Activated CD4-positive, CD25-positive, alpha-beta regulatory T cell (primary cell): ENCODE results near the gene SH3BP4.

ENCODE experiments used
- DNase-seq, 4 experiments: peaks; one replicate each; lab custom pipeline; 2025; lab: John Stamatoyannopoulos, UW

Gene SH3BP4

DNA sequence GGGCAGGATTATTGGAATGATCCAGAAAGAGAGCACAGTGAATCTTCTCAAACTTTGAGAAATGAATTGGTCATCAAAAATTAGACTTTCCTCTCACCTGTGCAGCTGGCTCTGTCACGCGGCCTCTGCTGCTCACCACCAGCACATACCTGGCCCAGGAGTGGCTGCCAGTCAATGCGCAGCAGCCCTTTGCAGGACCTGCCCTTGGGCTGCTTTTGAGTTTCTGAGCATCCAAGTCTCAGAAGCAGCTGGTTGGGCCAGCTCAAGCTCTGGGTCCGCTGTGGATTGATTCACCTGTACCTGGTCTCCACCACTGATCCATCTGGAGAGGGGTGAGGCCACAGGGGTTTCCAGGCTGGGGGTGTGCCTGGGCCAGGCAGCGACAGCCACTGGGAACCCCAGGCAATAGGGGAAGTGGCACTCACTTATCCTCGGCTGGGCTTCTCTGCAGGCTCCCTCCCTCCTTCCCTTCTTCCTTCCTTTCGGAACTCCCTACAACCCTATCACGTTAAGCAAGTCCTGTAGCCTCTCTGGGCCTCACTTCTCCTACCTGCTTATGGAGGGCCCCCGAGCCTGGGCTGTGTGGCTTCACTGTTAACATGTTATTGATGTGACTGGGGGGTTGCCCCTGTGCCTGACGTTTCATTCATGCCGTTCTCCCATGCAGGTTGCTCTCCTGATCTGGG, 48.1 kb downstream of the SH3BP4 start:
- no peak for DNase-seq

DNA sequence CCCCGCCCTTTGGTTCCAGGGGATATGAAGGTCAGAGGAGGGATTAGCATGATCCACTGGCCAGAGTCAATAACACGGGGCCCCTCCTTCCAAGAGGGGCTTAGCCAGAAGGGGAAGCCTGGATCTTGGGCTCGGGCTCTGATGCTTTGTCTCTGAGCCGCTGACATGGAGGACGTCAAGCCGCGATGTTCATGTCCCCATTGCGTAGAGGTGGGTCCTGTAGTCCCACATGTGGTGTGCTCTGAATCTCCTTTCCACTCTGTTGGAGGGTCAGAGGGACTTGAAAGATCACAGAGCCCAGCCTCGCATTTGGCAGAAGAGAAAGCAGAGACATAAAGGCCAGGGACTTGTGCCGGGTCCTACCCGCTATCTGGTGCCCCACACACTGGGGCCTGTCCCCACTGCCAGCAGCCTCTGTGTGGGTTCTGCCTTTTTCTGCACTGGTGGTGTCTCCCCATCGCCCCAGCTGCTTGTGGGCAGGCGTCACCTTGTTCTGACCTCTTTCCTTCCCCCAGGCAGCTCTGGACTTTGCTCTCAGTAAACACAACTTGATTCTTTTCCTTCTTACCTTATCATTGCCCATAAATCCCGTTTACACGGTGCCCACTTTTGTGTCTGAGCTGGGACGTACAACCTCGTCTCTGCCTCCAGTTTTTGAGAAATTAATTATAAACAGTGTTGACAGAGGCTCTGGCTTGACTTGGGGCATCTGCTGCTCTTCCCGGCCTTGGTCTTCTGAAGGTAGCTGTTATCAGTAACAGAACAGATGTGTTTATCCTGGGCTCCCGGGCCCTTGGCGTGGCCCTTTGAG, 48.8 kb downstream of the SH3BP4 start:
- no peak for DNase-seq

DNA sequence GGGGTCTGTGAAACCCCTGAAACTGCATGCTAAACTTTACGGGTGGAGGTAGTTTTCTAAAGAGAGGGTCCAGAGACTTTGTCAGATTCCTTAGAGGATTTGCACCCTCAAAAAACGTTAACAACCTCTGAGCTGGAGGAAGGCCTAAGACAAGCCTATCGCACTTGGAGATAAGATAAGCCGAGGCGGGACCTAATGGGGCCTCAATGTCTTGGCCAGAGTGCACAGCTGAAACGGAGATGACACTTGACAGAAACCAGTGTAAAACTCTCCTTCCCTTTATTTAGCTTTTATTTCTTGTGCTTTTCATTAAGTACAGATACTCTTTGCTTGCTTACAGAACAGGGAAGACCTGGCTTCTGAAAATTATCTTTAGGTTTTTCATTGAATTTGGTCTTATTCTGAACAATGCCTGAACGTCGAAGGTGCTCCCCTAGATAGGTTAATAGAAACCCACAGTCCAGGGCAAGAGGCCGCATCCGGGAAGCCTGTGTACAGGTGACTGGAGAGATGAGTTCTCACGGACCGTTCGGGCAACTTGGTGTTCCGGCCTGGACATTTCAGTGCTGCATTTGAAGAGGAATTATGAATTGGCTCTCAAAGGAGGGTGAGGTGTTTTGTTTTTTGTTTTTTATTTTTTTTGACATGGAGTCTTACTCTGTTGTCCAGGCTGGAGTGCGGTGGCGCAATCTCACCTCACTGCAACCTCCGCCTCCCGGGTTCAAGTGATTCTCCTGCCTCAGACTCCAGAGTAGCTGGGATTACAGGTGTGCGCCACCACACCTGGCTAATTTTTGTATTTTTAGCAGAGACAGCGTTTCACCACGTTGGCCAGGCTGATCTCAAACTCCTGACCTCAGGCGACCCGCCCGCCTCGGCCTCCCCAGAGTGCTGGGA, 49.7 kb downstream of the SH3BP4 start:
- no peak for DNase-seq

DNA sequence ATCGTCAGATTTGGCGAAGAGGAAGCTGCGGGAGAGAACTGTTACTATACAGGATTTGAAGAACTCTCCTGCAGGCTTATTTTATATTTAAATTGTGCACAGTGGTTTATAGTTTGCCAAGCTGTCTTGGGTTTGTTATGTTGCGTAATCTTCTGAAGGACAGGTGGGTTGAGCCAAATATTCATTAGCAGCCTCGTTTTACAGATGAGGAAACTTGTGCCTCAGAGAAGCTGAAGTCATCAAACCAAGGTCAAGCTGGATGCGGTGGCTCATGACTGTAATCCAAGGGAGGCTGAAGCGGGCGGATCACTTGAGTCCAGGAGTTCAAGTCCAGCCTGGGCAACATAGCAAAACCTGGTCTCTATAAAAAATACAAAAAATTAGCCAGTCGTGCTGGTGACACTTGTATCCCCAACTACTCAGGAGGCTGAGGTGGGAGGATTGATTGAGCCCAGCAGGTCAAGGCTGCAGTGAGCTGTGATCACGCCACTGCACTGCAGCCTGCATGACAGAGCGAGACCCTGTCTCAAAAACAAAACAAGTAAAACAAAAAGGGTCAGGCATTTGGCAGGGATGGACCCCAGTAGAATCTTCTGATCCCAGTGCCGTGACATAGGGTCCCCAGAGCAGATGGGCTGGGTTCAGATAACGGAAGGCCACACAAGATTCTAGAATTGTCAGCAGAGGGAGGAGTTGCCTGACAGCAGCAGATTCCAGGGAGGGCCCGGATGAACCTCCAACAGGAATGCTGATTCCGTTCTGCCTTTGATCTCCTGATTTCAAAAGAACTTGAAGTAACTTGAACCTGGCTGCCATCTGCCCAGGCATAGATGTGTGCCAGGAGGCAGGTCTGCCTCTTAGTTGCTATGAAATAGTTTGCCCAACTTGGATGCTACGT, 50.6 kb downstream of the SH3BP4 start:
- DNase-seq: no peak

DNA sequence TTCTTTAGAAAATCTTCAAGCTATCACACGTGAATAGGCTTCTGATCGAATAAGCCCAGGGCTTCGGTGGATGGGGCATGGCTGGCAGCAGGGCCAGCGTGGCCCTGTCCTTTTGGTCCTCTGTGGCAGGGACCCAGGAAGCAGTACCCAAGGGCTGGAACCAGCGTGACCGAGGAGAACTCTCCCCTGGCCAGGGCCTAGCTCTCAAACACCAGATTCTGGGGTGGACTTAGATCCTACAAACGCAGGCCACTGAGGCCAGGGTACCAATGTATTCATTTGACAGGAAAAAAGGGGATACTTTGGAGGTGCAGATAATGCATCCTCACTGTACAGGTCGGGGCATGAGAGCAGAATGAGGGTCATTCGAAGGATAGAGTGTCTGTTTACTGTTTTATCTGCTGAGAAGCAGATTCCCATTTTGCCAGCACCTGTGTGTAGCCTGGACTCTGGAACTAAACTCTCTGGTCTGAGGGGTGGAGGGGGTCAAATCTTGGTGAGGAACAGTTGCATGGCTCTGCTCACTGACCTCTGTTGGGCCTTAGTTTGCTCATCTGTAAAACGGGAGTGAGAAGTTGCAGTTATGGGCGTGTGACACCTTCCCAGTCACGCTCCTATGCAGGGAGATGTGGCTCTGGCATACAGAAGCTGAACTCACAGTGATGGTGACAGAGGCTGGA, 51.4 kb downstream of the SH3BP4 start:
- DNase-seq: no peak

DNA sequence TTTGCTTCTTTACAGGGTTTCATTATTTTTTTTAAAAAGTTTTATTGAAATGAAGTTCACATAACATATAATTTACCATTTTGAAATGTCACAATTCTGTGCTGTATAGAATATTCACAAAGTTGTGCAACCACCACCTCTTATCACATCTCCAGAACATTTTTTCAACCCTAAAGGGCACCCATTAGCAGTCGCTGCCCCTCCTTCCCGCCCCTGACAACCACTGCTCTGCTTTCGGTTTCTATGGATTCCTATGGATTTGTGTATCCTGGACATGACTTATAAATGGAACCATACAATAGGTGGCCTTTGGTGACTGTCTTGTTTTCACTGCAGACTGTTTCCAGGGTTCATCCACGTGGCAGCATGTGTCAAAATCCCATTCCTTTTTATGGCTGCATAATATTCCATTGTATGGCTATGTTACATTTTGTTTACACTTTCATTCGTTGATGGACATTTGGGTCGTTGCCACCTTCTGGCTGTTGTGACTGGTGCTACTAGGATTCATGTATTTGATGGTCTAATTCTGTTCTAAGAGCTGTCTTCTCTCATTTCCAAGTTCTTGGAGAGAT, 52.6 kb downstream of the SH3BP4 start:
- no peak for DNase-seq

DNA sequence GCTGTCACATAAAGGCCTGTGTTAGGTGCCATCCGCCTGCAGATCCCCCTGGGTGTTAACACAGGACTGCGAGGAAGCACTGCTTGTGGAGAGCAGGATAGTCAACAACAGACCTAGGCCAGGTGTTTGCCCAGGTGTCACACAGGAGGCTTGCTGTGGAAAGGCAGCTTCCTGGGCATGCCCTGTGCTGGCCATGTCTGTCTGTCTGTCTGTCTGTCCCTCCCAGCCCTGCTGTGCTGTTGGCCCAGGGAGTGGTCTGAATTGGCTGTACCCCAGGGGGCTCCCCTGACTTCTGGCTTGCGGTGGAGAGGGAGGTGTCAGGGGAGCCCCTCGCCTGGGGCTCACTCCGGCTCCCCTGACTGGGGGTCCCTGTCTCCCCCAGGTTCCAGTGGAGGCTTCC, 53.2 kb downstream of the SH3BP4 start:
- no peak for DNase-seq

DNA sequence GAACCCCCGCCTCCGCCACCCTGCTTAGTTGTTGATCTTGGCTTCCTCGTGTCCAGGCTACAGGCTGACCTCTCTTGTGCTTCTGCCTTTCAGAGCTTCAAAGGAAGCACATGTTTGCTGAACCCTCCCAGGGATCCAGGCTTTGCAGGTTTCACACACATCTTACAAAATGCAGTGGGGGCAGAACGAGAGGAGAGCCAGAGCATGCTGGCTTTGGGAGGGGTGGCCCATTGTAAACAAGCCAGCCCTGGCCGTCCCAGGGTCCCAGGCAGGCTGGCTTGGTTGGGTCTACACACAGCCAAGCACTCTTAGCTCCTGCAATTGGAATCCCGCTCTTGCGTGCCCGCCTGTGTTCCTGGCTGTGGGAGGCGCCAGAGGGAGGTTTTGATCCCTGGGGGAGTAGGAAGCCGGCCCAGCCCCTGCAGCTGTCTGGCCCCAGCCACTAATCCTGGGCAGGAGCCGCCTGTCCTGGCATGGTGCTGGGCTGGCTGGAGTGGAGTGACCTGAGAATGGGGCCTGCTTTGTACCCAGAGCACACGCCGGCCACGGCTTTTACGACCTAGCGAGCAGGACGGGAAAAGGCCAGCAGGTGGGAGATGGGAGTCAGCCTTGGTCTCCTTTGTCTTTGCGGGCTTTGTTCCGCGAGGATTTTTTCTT, 53.9 kb downstream of the SH3BP4 start:
- no peak for DNase-seq

DNA sequence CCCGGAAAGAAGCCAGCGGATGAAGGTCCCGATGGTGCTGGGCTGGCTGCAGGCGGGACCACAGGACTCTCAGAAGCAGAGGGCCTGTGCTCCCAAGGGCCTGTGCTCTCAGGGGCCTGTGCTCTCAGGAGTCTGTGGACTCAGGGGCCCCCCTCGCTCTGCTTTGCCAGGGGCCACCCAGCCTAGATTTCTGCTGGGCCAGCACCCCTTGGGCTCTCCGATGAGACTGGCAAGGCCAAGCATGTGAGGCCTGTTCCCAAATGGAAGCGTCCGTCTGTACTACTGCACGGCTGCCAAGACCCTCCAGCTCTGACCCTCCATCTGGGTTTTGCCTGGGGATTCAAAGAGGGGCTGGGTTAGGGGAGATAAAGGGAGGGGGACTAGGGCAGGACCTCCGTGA, 54.6 kb downstream of the SH3BP4 start:
- no peak for DNase-seq

DNA sequence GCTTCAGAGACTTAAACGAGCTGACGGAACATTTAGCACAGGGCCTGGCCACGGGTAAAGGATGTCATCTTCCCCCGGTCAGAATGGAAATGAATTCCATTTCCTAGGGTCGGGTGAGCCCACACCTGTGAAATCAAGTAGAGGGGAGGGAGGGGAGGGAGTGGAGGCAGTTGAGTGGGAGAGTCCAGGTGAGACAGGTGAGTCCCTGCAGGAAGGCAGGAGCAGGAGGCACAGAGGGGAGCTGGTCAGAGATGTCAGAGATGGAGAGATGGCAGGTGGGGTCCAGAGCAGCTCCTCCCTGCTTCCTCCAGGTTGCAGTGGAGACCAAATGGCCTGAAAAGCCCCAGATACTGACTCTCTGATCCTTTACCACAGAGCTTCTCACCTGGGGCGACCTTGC, 55.2 kb downstream of the SH3BP4 start:
- DNase-seq: no peak

DNA sequence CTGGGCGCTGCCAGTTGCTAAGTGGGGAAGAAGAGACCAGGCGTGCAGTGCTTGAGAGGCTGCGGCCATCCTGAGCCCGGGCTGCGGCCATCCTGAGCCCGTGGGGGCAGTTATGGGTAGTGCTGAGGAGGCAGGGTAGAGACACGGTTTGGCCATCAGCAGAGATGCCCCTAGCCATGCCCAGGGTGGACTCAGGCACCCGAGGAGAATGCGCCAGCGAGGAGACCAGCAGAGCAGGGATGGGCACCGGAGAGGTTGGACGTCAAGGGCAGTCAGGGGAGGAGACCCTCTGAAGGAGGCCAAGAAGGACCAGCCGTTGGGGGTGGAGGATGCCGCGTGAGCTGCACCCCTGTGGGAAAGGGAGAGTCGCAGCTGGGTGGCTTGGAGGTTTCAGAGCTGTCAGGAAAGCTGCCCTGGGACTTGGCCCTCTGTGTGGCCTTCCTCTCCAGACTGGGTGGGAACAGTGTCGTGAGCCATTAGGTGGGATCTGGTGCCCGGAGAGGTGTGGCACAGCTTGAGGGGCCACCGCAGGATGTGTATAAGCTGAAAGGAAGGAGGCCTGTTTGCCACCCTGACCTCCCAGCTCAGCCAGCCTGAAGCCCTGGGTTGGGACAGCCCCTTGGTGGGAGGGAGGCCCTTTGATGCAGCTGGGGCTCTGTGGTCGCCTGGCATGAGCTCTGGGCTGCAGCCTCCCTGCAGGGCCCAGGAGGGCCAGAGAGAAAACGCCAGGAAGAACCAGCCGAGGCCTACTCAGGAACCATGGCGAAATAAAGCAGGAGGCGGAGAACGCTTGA, 56.0 kb downstream of the SH3BP4 start:
- DNase-seq: no peak

DNA sequence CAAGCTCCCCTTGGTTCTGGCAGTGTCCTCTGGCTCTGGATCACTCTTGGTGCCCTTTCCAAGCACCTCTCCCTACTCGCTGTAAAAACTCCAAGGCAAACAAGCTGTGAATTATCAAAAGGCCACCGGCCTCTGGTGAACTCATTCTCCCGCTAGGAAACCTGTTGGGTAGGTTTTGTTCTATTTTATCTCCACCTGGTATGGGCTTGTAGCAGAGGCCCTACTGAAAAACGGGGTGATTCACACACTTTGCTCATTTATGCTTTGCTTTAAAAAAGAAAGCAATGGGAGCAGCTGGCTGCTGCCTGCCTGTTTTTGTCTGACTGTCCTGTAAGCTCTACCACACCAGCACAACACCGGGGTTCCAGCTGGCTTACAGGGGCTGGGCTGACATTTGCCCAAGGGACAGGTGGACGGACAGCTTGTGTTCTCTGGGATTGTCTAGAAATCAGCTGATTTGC, 56.8 kb downstream of the SH3BP4 start:
- DNase-seq: no peak

DNA sequence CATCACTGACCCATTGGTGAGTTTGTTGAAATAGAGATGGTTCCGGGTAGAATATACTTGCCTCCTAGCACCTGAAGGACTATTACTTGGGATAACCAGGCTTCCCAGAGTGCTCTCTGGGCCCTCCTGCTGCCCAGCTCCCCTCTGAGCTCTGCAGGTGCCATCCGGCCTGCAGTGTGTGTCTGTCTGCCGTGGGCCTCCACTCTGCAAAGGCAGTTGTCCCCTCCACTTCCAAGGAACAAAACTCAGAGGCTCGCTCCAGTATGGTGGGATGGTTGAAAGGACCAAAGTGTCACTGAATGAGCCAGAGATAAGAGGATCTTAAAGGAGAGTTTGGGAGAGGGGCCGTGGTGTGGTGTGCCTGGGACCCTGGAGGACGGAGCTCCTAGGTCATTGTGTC, 57.3 kb downstream of the SH3BP4 start:
- no peak for DNase-seq

DNA sequence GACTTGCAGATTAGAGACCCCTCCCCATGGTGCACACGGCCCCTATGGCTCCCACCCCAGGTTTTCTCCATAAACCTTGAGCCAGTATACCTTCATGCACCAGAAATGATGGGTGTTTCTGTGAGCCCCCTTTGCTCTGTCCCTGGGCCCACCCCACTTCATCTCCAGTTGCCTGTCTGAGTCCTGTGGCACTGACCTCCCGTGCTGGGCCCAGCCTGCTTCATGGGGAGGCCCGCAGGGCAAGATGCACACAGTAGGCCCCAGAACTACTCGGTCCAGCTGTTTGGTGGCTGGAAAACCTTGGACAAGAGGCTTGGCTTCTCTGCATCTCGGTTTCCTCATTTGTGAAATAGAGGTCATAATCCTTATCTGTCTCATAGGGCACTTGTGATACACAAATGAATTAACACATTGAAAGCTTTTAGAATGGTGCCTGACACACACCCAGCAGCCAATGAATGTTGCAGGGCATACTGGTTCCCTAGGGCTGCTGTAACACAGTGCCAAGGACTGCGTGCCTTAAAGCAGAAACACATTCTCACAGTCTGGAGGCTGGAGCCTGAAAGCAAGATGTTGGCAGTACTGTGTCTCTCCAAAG, 58.4 kb downstream of the SH3BP4 start:
- no peak for DNase-seq

DNA sequence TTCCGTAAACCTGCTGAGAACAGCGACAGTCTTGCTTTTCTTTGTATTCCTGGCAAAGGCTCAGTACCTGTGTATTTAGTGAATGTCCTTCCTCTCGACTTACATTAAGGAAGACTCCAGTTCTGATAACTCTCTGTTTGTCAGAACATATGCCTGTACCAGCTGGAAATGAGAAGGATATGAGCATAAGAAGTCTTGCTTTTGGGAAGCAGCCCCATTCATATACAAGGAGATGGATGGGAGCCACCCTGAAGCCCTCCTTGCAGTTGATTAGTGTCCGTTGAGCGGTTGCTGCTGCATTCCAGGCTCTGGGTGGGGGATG, 59.8 kb downstream of the SH3BP4 start:
- DNase-seq: no peak

DNA sequence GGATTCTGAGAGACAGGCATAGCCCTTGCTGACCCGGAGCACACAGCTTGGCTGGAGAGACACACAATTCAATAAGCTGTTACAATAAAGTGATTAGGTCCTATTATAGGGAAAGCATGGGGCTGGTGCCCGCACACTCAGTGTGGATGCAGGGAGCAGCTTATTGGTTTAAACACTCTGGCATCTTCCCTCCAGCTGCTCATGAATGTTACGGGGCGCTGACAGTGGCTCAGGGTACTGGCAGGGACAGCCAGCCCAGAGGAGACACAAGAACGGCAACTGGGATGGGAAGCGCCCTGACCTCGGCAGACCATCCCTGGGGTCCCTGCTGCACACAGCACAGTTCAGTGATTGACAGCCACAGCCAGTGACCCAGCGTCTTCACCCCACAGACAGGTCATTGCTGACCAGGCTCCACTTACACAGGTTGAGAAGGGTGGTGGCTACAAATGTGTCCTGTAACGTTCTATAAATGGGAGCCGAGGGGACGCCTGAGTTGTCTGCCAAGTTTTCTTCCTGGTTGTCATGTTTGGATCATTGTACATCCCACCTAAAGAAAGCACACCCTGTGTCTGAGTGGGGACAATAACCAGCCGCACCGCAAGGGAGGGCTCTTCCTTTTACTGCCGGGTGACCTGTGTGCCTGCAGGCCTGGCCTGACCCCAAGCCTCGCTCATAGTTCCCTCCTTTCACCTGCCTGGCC, 60.3 kb downstream of the SH3BP4 start:
- DNase-seq: no peak

DNA sequence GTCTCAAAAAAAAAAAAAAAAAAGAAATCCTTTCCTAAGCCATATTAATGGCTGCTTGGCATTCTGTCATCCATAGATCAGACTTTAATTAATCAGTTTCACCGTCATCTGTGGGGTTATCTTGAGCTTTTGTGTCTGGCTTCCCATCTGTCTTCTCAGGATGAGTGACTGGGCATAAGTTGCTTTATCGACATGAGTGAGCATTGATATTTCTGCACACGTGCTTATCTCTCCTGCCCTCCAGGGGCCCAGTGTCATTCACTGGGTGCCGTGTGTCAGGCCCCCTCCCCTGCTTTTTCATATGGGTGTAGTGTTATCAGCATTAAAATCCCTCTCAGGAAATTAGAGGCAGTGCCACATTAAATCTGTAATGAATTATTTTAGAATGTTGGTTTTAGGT, 65.6 kb downstream of the SH3BP4 start:
- DNase-seq: no peak

DNA sequence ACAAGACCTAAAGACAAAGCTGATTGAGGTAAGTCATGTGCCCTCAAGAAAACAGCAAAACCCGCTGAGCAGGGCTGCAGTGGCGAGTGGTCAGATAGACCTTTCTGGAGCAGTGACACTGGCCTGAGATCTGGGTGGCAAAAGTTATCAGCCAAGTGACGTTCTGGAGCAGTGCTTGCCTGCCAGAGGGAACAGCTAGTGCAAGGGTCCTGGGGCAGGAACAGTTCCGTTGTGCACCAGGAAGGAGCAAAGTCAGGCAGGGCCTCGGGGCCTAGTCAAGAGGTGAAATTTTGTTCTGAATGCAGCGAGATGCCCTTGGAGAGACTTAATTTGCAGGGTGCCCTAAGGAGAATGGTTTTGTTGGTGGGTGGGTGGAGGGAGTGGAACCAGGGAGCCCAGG, 67.0 kb downstream of the SH3BP4 start:
- no peak for DNase-seq
